HepG2 (cell line): ENCODE results near the gene CAMK2A. TPM values are rescaled to one million over a fixed set of nuclear protein-coding genes. Genes with fewer than 3 reads are reported as not detected.

Experiments used
- ATAC-seq: fragments of 200-7000 bp; cut with Tn5 transposase; 3 replicates; pipeline ENCODE4 v1.9.1; 2020; ENCODE audit warnings: mild to moderate bottlenecking, moderate library complexity
- BruUV-seq: library from RNA; stranded (reverse); fragments of 400-500 nt; replicated peaks from 2 replicates; lab custom pipeline; 2021; lab: Mats Ljungman, UMichigan
- CTCF ChIA-PET: fragments of 300-600 bp; formaldehyde crosslinking; extraction: SDS; loops from one replicate; lab custom pipeline; 2021; ENCODE audit warnings: low total read pairs, inconsistent platforms, low intra/inter-chr PET ratio; lab: Yijun Ruan, JAX
- POLR2A ChIA-PET: fragments of 350-600 bp; sonication (Branson Sonifier 250); formaldehyde crosslinking; loops from one replicate; lab custom pipeline; 2020; ENCODE audit warnings: antibody characterized with exemption, inconsistent platforms; lab: Yijun Ruan, JAX
- DNase-seq: peaks from one replicate; pipeline ENCODE4 v3.0.0-alpha.2; 2015; ENCODE audit warnings: low spot score
- FAIRE-seq: peaks from 3 replicates; lab custom pipeline; 2011; peaks lifted over from hg19 to GRCh38; lab: Jason Lieb, UNC
- H2AFZ ChIP-seq: one replicate; pipeline ENCODE4 v1.6.1; 2011; ENCODE audit warnings: low read length, inconsistent platforms
- H3K27ac ChIP-seq: fragments of 300-600 bp; 3 replicates; pipeline ENCODE4 v1.8.0; 2011; ENCODE audit warnings: mixed run types, mild to moderate bottlenecking, mixed read lengths, low read length, inconsistent platforms; ENCODE audit not compliant: insufficient read depth; ENCODE audit errors: extremely low read length
- H3K27me3 ChIP-seq, 2 experiments: fragments of 200-600 bp in 1 of 2; 2 replicates in 1 of 2; 3 replicates in 1 of 2; pipeline versions ENCODE4 v1.6.0 to v1.8.0; 2011; ENCODE audit warnings: low read length in 2 of 2, mild to moderate bottlenecking in 2 of 2, moderate library complexity in 2 of 2, inconsistent platforms in 1 of 2; ENCODE audit not compliant: insufficient read depth in 2 of 2, control insufficient read depth in 1 of 2
- H3K36me3 ChIP-seq, 2 experiments: fragments of 200-600 bp in 1 of 2; replicated peaks in 1 of 2; 2 replicates in 1 of 2; 3 replicates in 1 of 2; pipeline versions ENCODE4 v1.5.1 to v1.8.0; 2011; ENCODE audit warnings: low read length in 2 of 2, inconsistent platforms in 1 of 2; ENCODE audit not compliant: insufficient read depth in 2 of 2, control insufficient read depth in 1 of 2
- H3K4me1 ChIP-seq: 2 replicates; pipeline ENCODE4 v1.5.1; 2012; ENCODE audit warnings: low read length, inconsistent platforms; ENCODE audit not compliant: insufficient read depth
- H3K4me2 ChIP-seq: 2 replicates; pipeline ENCODE4 v1.6.0; 2011; ENCODE audit warnings: low read depth, low read length, inconsistent platforms
- H3K4me3 ChIP-seq, 3 experiments: fragments of 200-600 bp in 1 of 3; sonication (generic), shearing (Covaris generic) in 1 of 3; replicated peaks in 1 of 3; 2 replicates each; pipeline ENCODE4 v1.5.1; 2011 to 2016; ENCODE audit warnings: low read length in 3 of 3, inconsistent platforms in 2 of 3, low read depth in 2 of 3, mild to moderate bottlenecking in 2 of 3, control low read depth in 1 of 3, mixed read lengths in 1 of 3; ENCODE audit not compliant: insufficient read depth in 1 of 3
- H3K79me2 ChIP-seq: one replicate; pipeline ENCODE4 v1.6.1; 2011; ENCODE audit warnings: low read length, inconsistent platforms; ENCODE audit not compliant: insufficient read depth
- H3K9ac ChIP-seq: 2 replicates; pipeline ENCODE4 v1.6.0; 2011; ENCODE audit warnings: mild to moderate bottlenecking, low read depth, low read length, inconsistent platforms; ENCODE audit not compliant: insufficient read depth
- H3K9me3 ChIP-seq: 2 replicates; pipeline ENCODE4 v1.5.1; 2012; ENCODE audit warnings: mild to moderate bottlenecking, low read length
- H4K20me1 ChIP-seq: 2 replicates; pipeline ENCODE4 v1.6.0; 2011; ENCODE audit warnings: inconsistent platforms, mild to moderate bottlenecking, low read length, moderate library complexity; ENCODE audit not compliant: insufficient read depth
- DPF2 ChIP-seq: sonication (generic); formaldehyde crosslinking; IDR thresholded peaks from 2 replicates; pipeline ENCODE4 v1.4.0; 2020; ENCODE audit warnings: mild to moderate bottlenecking, low read depth, missing genetic modification reagents, borderline replicate concordance
- EZH2 ChIP-seq: conservative IDR thresholded peaks from 2 replicates; pipeline ENCODE4 v1.6.1; 2012; ENCODE audit warnings: mild to moderate bottlenecking, low read depth, low read length, moderate library complexity
- GZF1 ChIP-seq: sonication (generic); formaldehyde crosslinking; IDR thresholded peaks from 2 replicates; pipeline ENCODE4 v1.5.1; 2020; ENCODE audit warnings: mild to moderate bottlenecking, missing genetic modification reagents
- WGBS: methylation state at CpG from one replicate; pipeline ENCODE4 v1.1.6; 2017; ENCODE audit warnings: low lambda C conversion rate; 5-methylcytosine and 5-hydroxymethylcytosine counted together
- in situ Hi-C: cut with HindIII; loops from 2 replicates; pipeline ENCODE4 v1.10.0; 2017; ENCODE audit warnings: low pct_unique_long_range_greater_than_20kb; ENCODE audit not compliant: extremely low pct_ligation_motif_present
- intact Hi-C: fragments of 100-400 bp; cut with micrococcal nuclease; formaldehyde crosslinking; loops from one replicate; pipeline ENCODE4 v1.10.0; 2022; ENCODE audit not compliant: unreplicated experiment
- polyA plus RNA-seq, 8 experiments: library from polyadenylated mRNA; depleted of rRNA in 3 of 8; stranded (reverse) in 7 of 8; unstranded in 1 of 8; fragments of >200 nt; fragmentation: Illumina TruSeq in 4 of 8; extraction: Trizol in 4 of 8; gene quantifications; 2 replicates each; pipeline versions ENCODE4 v1.2.1 to v1.2.3, GENCODE V29; 2011 to 2016; ENCODE audit warnings: low read depth in 4 of 8, missing spikeins in 1 of 8, mixed read lengths in 1 of 8; ENCODE audit not compliant: insufficient read depth in 1 of 8
- total RNA-seq, 5 experiments: library from RNA; depleted of rRNA; stranded (reverse); fragments of >200 nt; fragmentation: Illumina TruSeq; extraction: Trizol; gene quantifications; 2 replicates each; pipeline ENCODE4 v1.2.3, GENCODE V29; 2016; ENCODE audit warnings: low read depth in 1 of 5

CAMK2A gene
- total and polyA plus RNA-seq, 2 of the 13 experiments (the other 11 are each of a cell fraction or from before 2014, with no cell fraction given): 0.11 TPM; not detected in 1

DNA sequence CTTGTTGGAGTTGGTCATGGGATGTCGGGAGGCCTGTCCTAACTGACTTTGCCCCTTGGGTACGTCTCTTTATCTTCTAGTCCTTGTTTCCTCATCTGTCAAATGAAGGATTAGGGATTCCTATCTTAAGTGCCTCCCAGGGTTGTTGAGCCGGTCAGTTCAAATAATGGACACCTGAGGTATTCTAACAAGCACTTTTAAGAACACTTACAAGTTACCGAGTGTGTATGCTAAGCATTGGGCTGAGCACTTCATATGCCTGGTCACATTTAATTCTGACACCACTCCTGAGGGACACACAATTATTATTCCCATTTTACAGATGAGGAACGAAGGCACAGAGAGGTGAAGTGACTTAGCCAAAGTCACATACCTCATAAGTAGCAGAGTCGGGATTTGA is 37.1 kb downstream of the CAMK2A start:
- Histone ChIP-seq H4K20me1 (no peaks in the 10 kb centered on the region), H2AFZ (no peak overlapping the region), H3K36me3 (no peaks in the 10 kb centered on the region), H3K4me1 (peaks cover 46% of the 10 kb centered on the region), H3K27me3 (peaks cover 4 to 32% of the 10 kb centered on the region in 2 experiments; a peak in 4 of 5 replicates), H3K4me2 (no peak overlapping the region), H3K27ac (no peak overlapping the region), H3K4me3 (no peak overlapping the region), H3K9me3 (no peaks in the 10 kb centered on the region), H3K79me2 (no peaks in the 10 kb centered on the region), H3K9ac (no peak overlapping the region)
- DNase-seq: no peak
- in situ Hi-C loops (no loop called here), intact Hi-C loops (no loop called here)
- no peak for FAIRE-seq
- ChIA-PET POLR2A (no interaction called here), CTCF (no interaction called here)
- no peak for ATAC-seq
- 7% methylated on average over 6 of the region's 6 CpGs for WGBS
- TF ChIP-seq DPF2 (CRISPR knock-in tag) (no peak), EZH2 (0 out of 2 replicates have a peak, but pooled peaks have one; percentile 42)
- no TSS peak for BruUV-seq

GRCh38 chr5:150251504-150251903 is 38.1 kb downstream of the CAMK2A start:
- H3K79me2 ChIP-seq: no peaks in the 10 kb centered on the region
- no peaks in the 10 kb centered on the region for H3K36me3 ChIP-seq
- H3K9me3 ChIP-seq: no peaks in the 10 kb centered on the region
- FAIRE-seq: no peak
- ChIA-PET POLR2A (no interaction called here), CTCF (no interaction called here)
- in situ Hi-C loops (no loop called here), intact Hi-C loops (no loop called here)
- no peak for ATAC-seq
- no peak overlapping the region for H3K4me3 ChIP-seq
- no peak overlapping the region for H3K9ac ChIP-seq
- TF ChIP-seq GZF1: no peak
- TF ChIP-seq, all 625 proteins: peak for 0
- no peak overlapping the region for H3K27ac ChIP-seq
- no peak overlapping the region for H3K4me2 ChIP-seq
- H3K27me3 ChIP-seq: peaks cover 4 to 32% of the 10 kb centered on the region in 2 experiments; a peak in 4 of 5 replicates
- peaks cover 48% of the 10 kb centered on the region for H3K4me1 ChIP-seq
- no peak overlapping the region for H2AFZ ChIP-seq
- no peak for DNase-seq
- no peaks in the 10 kb centered on the region for H4K20me1 ChIP-seq
- BruUV-seq: no TSS peak
- WGBS: 21% methylated on average over 2 of the region's 7 CpGs
